A549 (cell line): ENCODE data around the gene PAK4. TPM values are rescaled to one million over a fixed set of nuclear protein-coding genes. Genes with fewer than 3 reads are reported as not detected.

Source experiments
- ATAC-seq, 2 experiments: fragments of 200-7000 bp in 1 of 2; fragments of >200 bp in 1 of 2; cut with Nextera tagmentation in 1 of 2; cut with Tn5 transposase in 1 of 2; 3 replicates each; pipeline versions ENCODE4 v1.8.0 to v1.9.1; 2018 to 2020; ENCODE audit warnings: mild to moderate bottlenecking in 1 of 2, moderate library complexity in 1 of 2
- CTCF ChIA-PET: fragments of 300-600 bp; sonication (Branson Sonifier 250); formaldehyde crosslinking; extraction: SDS; loops from one replicate; lab custom pipeline; 2021; ENCODE audit warnings: antibody characterized with exemption, inconsistent platforms; lab: Yijun Ruan, JAX
- POLR2A ChIA-PET: fragments of 350-600 bp; formaldehyde crosslinking; extraction: SDS; loops from one replicate; lab custom pipeline; 2021; ENCODE audit warnings: antibody characterized with exemption, inconsistent platforms; lab: Yijun Ruan, JAX
- DNase-seq, 2 experiments: peaks; one replicate each; pipeline versions ENCODE4 v3.0.0 to v3.0.0-alpha.2; 2011 to 2016; ENCODE audit warnings: low read depth in 1 of 2, low spot score in 1 of 2
- FAIRE-seq: peaks from 2 replicates; lab custom pipeline; 2011; peaks lifted over from hg19 to GRCh38; lab: Jason Lieb, UNC
- H3K27ac ChIP-seq, 2 experiments: fragments of >200 bp; sonication (Bioruptor Twin); formaldehyde crosslinking; 3 replicates each; pipeline ENCODE4 v1.5.1; 2016 to 2017
- H3K4me1 ChIP-seq: fragments of >200 bp; sonication (Bioruptor Twin); formaldehyde crosslinking; 3 replicates; pipeline ENCODE4 v1.6.1; 2016
- H3K4me2 ChIP-seq: fragments of >200 bp; sonication (Bioruptor Twin); formaldehyde crosslinking; 3 replicates; pipeline ENCODE4 v1.6.1; 2016
- H3K4me3 ChIP-seq: fragments of >200 bp; sonication (Bioruptor Twin); formaldehyde crosslinking; 3 replicates; pipeline ENCODE4 v1.5.1; 2016
- H3K9me3 ChIP-seq: fragments of >200 bp; sonication (Bioruptor Twin); formaldehyde crosslinking; 3 replicates; pipeline ENCODE4 v1.6.1; 2016
- CBX8 ChIP-seq: fragments of 200-600 bp; sonication (generic); IDR thresholded peaks from 2 replicates; pipeline ENCODE4 v1.6.1; 2016
- CEBPB ChIP-seq, 2 experiments: fragments of >200 bp in 1 of 2; sonication (Bioruptor Twin) in 1 of 2; formaldehyde crosslinking in 1 of 2; IDR thresholded peaks; 2 replicates each; pipeline ENCODE4 v1.6.1; 2012 to 2016
- EHF ChIP-seq: fragments of 250-450 bp; sonication (Bioruptor Pico); IDR thresholded peaks from 2 replicates; pipeline ENCODE4 v1.5.0; 2020; ENCODE audit warnings: mild to moderate bottlenecking
- ELK1 ChIP-seq: fragments of 150-350 bp; IDR thresholded peaks from 2 replicates; pipeline ENCODE4 v1.6.1; 2014; ENCODE audit warnings: low read depth, mild to moderate bottlenecking, low read length
- FOSB ChIP-seq: fragments of 250-450 bp; sonication (Bioruptor Pico); IDR thresholded peaks from 2 replicates; pipeline ENCODE4 v1.5.0; 2020; ENCODE audit warnings: mild to moderate bottlenecking, moderate library complexity
- FOSL2 ChIP-seq, 2 experiments: fragments of 450-650 bp in 1 of 2; fragments of >200 bp in 1 of 2; sonication (Bioruptor Twin) in 1 of 2; formaldehyde crosslinking; IDR thresholded peaks; 2 replicates each; pipeline versions ENCODE4 v1.5.0 to v1.6.1; 2016 to 2020; ENCODE audit warnings: mild to moderate bottlenecking in 1 of 2, moderate library complexity in 1 of 2
- FOXS1 ChIP-seq: fragments of 250-450 bp; sonication (Bioruptor Pico); IDR thresholded peaks from 2 replicates; pipeline ENCODE4 v1.5.0; 2020; ENCODE audit warnings: mild to moderate bottlenecking, moderate library complexity
- GATA3 ChIP-seq: IDR thresholded peaks from 2 replicates; pipeline ENCODE4 v1.6.1; 2012; ENCODE audit warnings: borderline replicate concordance
- HDAC2 ChIP-seq: fragments of 200-600 bp; sonication (generic); IDR thresholded peaks from 2 replicates; pipeline ENCODE4 v1.6.1; 2016
- HEYL ChIP-seq: fragments of 250-450 bp; sonication (Bioruptor Pico); IDR thresholded peaks from 2 replicates; pipeline ENCODE4 v1.8.0; 2021; ENCODE audit warnings: mild to moderate bottlenecking, moderate library complexity
- HOXA7 ChIP-seq: fragments of 250-450 bp; sonication (Bioruptor Pico); IDR thresholded peaks from 2 replicates; pipeline ENCODE4 v1.5.0; 2020; ENCODE audit warnings: mild to moderate bottlenecking, moderate library complexity
- HOXB13 ChIP-seq: fragments of 250-450 bp; sonication (Bioruptor Pico); IDR thresholded peaks from 2 replicates; pipeline ENCODE4 v1.5.0; 2020; ENCODE audit warnings: low read depth, mild to moderate bottlenecking, moderate library complexity
- JUN ChIP-seq, 2 experiments: fragments of >200 bp; sonication (Bioruptor Twin); formaldehyde crosslinking; IDR thresholded peaks; 2 replicates in 1 of 2; 3 replicates in 1 of 2; pipeline ENCODE4 v1.6.1; 2016 to 2017
- JUNB ChIP-seq: fragments of >200 bp; sonication (Bioruptor Twin); formaldehyde crosslinking; IDR thresholded peaks from 2 replicates; pipeline ENCODE4 v1.6.1; 2016
- KDM1A ChIP-seq: fragments of 200-600 bp; sonication (generic); IDR thresholded peaks from 2 replicates; pipeline ENCODE4 v1.6.1; 2016; ENCODE audit warnings: low read depth, mild to moderate bottlenecking
- MAFK ChIP-seq: fragments of 450-650 bp; IDR thresholded peaks from 2 replicates; pipeline ENCODE4 v1.6.1; 2014; ENCODE audit not compliant: partially characterized antibody
- MYC ChIP-seq: IDR thresholded peaks from 2 replicates; pipeline ENCODE4 v1.6.1; 2012; ENCODE audit warnings: mild to moderate bottlenecking, inconsistent platforms, low read length, improper control_type of control experiment, borderline replicate concordance
- NPAS2 ChIP-seq: fragments of 250-450 bp; sonication (Bioruptor Pico); IDR thresholded peaks from 2 replicates; pipeline ENCODE4 v1.8.0; 2022; ENCODE audit warnings: mild to moderate bottlenecking, moderate library complexity, borderline replicate concordance
- RAD21 ChIP-seq, 2 experiments: fragments of >200 bp in 1 of 2; sonication (Bioruptor Twin) in 1 of 2; formaldehyde crosslinking in 1 of 2; IDR thresholded peaks in 1 of 2; conservative IDR thresholded peaks in 1 of 2; 2 replicates in 1 of 2; 3 replicates in 1 of 2; pipeline ENCODE4 v1.6.1; 2012 to 2018; ENCODE audit warnings: inconsistent platforms in 1 of 2
- RFX5 ChIP-seq: fragments of 450-650 bp; IDR thresholded peaks from 2 replicates; pipeline ENCODE4 v1.7.1; 2014; ENCODE audit warnings: antibody characterized with exemption, mild to moderate bottlenecking, moderate library complexity
- SREBF2 ChIP-seq: fragments of 450-650 bp; IDR thresholded peaks from 2 replicates; pipeline ENCODE4 v1.6.1; 2014; ENCODE audit warnings: mild to moderate bottlenecking, moderate library complexity
- TP53 ChIP-seq: fragments of 250-450 bp; sonication (Bioruptor Pico); IDR thresholded peaks from 2 replicates; pipeline ENCODE4 v1.5.0; 2021; ENCODE audit warnings: mild to moderate bottlenecking, moderate library complexity
- ZC3H11A ChIP-seq: fragments of 450-650 bp; IDR thresholded peaks from 2 replicates; pipeline ENCODE4 v1.6.1; 2014; ENCODE audit warnings: antibody characterized with exemption, mild to moderate bottlenecking
- ZFP36 ChIP-seq: fragments of 450-650 bp; IDR thresholded peaks from 2 replicates; pipeline ENCODE4 v1.6.1; 2014; ENCODE audit warnings: borderline replicate concordance; ENCODE audit not compliant: partially characterized antibody
- ZNF302 ChIP-seq: fragments of 250-450 bp; sonication (Bioruptor Pico); IDR thresholded peaks from 2 replicates; pipeline ENCODE4 v1.9.0; 2021; ENCODE audit warnings: inconsistent platforms, mild to moderate bottlenecking, moderate library complexity
- whole genome bisulfite sequencing: methylation state at CpG from one replicate; pipeline ENCODE4 v1.1.6; 2017; ENCODE audit errors: missing lambda C conversion rate; 5-methylcytosine and 5-hydroxymethylcytosine counted together
- polyA plus RNA-seq, 4 experiments: library from polyadenylated mRNA; depleted of rRNA in 3 of 4; stranded (reverse); fragments of >200 nt; fragmentation: RNase III in 1 of 4; extraction: RNeasy Plus Mini Kit Qiagen cat#74134 plus additional on column Dnase treatment in 1 of 4; gene quantifications; 2 replicates in 3 of 4; 3 replicates in 1 of 4; pipeline ENCODE4 v1.2.3, GENCODE V29; 2011 to 2017
- TF ChIP-seq, protein P1 (sequence below): fragments of 200-600 bp; sonication (generic); IDR thresholded peaks from 2 replicates; pipeline ENCODE4 v1.6.1; 2016; ENCODE audit warnings: antibody characterized with exemption, mild to moderate bottlenecking, moderate library complexity
- TF ChIP-seq, protein P2 (sequence below): IDR thresholded peaks from 2 replicates; pipeline ENCODE4 v1.6.1; 2012
- TF ChIP-seq, protein P3 (sequence below): fragments of >200 bp; sonication (Bioruptor Twin); formaldehyde crosslinking; IDR thresholded peaks from 3 replicates; pipeline ENCODE4 v1.6.1; 2016

The PAK4 gene
- polyA plus RNA-seq, 2 of the 4 experiments (the other 2 are of a cell fraction), result 42.9 to 84.2 TPM

DNA sequence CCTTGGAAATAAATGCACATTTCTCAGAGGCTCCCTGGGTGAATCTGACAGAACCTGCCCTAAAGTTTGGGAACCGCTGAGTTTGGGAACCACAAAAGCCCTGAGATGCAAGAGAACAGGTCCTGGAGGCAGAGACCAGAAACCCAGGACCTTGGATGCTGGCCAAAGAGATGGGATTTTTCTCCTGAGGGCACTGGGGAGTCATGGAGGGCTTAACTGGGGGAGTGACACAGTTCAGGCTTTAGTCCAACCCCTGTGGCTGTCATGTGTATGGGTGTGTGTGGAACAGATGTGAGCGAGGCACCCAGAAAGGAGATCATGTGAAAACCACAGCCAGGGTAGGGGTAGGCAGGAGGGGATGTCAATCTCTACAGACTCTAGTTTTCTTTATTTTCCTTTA, 67.3 kb downstream of the PAK4 start:
- H3K4me3 ChIP-seq, result no peak overlapping the region
- H3K4me1 ChIP-seq, result peaks cover 51% of the 10 kb centered on the region
- 92% methylated on average over 2 of the region's 2 CpGs for WGBS
- no peaks in the 10 kb centered on the region for H3K9me3 ChIP-seq
- FAIRE-seq (peak; percentile 13), ATAC-seq (no peak), DNase-seq (no peak)
- H3K27ac ChIP-seq, result peak overlapping the region; percentile 45 to 71; a peak in 4 of 6 replicates
- H3K4me2 ChIP-seq, result peak overlapping the region; percentile 70
- ChIA-PET CTCF (interaction anchor here (0.8 to 3.2 kb wide), 7 partner anchors 10 to 790 kb away, joined by 3 to 14 read pairs (median 8); partner anchors contain the start of genes FAM98C and SYCN), POLR2A (no interaction called here)
- TF ChIP-seq HOXA7 (no peak), JUNB (no peak), TP53 (CRISPR knock-in tag) (no peak)
- TF ChIP-seq, protein P1, sequence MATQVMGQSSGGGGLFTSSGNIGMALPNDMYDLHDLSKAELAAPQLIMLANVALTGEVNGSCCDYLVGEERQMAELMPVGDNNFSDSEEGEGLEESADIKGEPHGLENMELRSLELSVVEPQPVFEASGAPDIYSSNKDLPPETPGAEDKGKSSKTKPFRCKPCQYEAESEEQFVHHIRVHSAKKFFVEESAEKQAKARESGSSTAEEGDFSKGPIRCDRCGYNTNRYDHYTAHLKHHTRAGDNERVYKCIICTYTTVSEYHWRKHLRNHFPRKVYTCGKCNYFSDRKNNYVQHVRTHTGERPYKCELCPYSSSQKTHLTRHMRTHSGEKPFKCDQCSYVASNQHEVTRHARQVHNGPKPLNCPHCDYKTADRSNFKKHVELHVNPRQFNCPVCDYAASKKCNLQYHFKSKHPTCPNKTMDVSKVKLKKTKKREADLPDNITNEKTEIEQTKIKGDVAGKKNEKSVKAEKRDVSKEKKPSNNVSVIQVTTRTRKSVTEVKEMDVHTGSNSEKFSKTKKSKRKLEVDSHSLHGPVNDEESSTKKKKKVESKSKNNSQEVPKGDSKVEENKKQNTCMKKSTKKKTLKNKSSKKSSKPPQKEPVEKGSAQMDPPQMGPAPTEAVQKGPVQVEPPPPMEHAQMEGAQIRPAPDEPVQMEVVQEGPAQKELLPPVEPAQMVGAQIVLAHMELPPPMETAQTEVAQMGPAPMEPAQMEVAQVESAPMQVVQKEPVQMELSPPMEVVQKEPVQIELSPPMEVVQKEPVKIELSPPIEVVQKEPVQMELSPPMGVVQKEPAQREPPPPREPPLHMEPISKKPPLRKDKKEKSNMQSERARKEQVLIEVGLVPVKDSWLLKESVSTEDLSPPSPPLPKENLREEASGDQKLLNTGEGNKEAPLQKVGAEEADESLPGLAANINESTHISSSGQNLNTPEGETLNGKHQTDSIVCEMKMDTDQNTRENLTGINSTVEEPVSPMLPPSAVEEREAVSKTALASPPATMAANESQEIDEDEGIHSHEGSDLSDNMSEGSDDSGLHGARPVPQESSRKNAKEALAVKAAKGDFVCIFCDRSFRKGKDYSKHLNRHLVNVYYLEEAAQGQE, result no peak

DNA sequence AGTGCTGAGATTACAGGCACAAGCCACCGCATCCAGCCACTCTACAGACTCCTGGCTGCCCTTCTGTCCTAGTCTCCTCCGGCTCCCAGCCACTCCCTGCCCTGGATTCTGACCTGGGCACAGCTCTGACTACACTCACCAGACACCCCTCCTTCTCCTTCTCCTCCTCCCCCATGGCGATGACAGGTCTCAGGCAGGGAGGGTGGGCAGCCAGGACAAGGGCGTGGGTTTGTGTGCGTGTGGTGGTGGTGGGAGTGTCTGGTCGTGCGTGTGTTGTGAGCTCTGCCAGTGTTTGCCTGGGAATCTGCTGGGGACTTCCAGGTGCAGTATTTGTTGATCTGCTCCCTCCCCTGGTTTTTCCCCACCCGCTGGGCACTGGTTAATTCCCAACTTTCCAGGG, 68.2 kb downstream of the PAK4 start:
- 2% methylated on average over 8 of the region's 8 CpGs for WGBS
- DNase-seq (peak; percentile 84 to 92), ATAC-seq (peak; percentile 67 to 82), FAIRE-seq (peak; percentile 89)
- Histone ChIP-seq H3K4me1 (peaks cover 55% of the 10 kb centered on the region), H3K27ac (peak overlapping the region; percentile 45 to 71), H3K4me3 (no peak overlapping the region), H3K9me3 (no peaks in the 10 kb centered on the region), H3K4me2 (peak overlapping the region; percentile 70)
- CTCF ChIA-PET, result interaction anchor here (0.6 to 6.3 kb wide), 12 partner anchors 10 to 649 kb away, joined by 3 to 39 read pairs (median 4); partner anchors contain the start of gene SYCN
- POLR2A ChIA-PET, result interaction anchor here (0.6 to 1.2 kb wide), 2 partner anchors 33 to 263 kb away, joined by 3 to 4 read pairs; partner anchors contain the start of genes MRPS12 and SARS2
- TF ChIP-seq MAFK, result no peak
- TF ChIP-seq HDAC2, result no peak
- TF ChIP-seq CEBPB (IDR thresholded peaks at IDR 0.05), result no peak
- TF ChIP-seq RAD21 (conservative IDR thresholded peaks at IDR 0.05 in 1 of 2, IDR thresholded peaks at IDR 0.05 in 1 of 2), result no peak; a peak in 1 of 5 replicates
- no peak for TF ChIP-seq CBX8
- no peak for TF ChIP-seq ZNF302
- no peak for TF ChIP-seq FOXS1 (CRISPR knock-in tag)
- TF ChIP-seq JUN (IDR thresholded peaks at IDR 0.05), result peak in 1 of 2 experiments; percentile 53; a peak in 2 of 5 replicates
- TF ChIP-seq NPAS2 (CRISPR knock-in tag), result no peak
- TF ChIP-seq ZFP36, result no peak
- TF ChIP-seq RFX5, result no peak
- TF ChIP-seq, protein P2, sequence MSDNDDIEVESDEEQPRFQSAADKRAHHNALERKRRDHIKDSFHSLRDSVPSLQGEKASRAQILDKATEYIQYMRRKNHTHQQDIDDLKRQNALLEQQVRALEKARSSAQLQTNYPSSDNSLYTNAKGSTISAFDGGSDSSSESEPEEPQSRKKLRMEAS, result no peak; the same call in 1 of the 2 replicates
- TF ChIP-seq FOSB (CRISPR knock-in tag), result no peak
- no peak for TF ChIP-seq KDM1A
- no peak for TF ChIP-seq TP53 (CRISPR knock-in tag)
- no peak for TF ChIP-seq ZC3H11A
- no peak for TF ChIP-seq SREBF2
- TF ChIP-seq FOSL2 (IDR thresholded peaks at IDR 0.05), result no peak
- TF ChIP-seq FOSL2 (CRISPR knock-in tag; IDR thresholded peaks at IDR 0.05), result peak; percentile 61
- TF ChIP-seq, protein P3, sequence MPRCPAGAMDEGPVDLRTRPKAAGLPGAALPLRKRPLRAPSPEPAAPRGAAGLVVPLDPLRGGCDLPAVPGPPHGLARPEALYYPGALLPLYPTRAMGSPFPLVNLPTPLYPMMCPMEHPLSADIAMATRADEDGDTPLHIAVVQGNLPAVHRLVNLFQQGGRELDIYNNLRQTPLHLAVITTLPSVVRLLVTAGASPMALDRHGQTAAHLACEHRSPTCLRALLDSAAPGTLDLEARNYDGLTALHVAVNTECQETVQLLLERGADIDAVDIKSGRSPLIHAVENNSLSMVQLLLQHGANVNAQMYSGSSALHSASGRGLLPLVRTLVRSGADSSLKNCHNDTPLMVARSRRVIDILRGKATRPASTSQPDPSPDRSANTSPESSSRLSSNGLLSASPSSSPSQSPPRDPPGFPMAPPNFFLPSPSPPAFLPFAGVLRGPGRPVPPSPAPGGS, result no peak
- TF ChIP-seq EHF (CRISPR knock-in tag), result no peak
- no peak for TF ChIP-seq HOXB13 (CRISPR knock-in tag)
- no peak for TF ChIP-seq ELK1
- TF ChIP-seq MYC, result 0 out of 2 replicates have a peak, but pooled peaks have one; percentile 39
- no peak for TF ChIP-seq GATA3
- TF ChIP-seq JUNB, result no peak
- TF ChIP-seq, protein P1, result no peak
- TF ChIP-seq HEYL (CRISPR knock-in tag), result no peak
